GM12891 (cell line): ENCODE data around the gene ZNF334.

Experiments used
- POLR2A ChIP-seq: IDR thresholded peaks from 2 replicates; pipeline ENCODE4 v1.6.1; 2011; ENCODE audit warnings: low read depth, low read length, control low read depth
- POLR2AphosphoS5 ChIP-seq: IDR thresholded peaks from 2 replicates; pipeline ENCODE4 v1.6.1; 2011; ENCODE audit warnings: low read depth, low read length, control low read depth
- SPI1 ChIP-seq: IDR thresholded peaks from 2 replicates; pipeline ENCODE4 v1.6.1; 2011; ENCODE audit warnings: low read depth, low read length, control low read depth
- TAF1 ChIP-seq: IDR thresholded peaks from 2 replicates; pipeline ENCODE4 v1.6.1; 2011; ENCODE audit warnings: low read depth, low read length, control low read depth

- TF ChIP-seq POLR2A, result no peak
- TF ChIP-seq TAF1, result no peak
- TF ChIP-seq POLR2AphosphoS5, result no peak
- no peak for TF ChIP-seq SPI1
These were observed 6.2 kb upstream of the ZNF334 start for GRCh38 chr20:46519471-46520068.
